HG03460 (cell line): Measurements from ENCODE around the gene NOL9.

Experiments used
- ATAC-seq: cut with Tn5 transposase; IDR thresholded peaks from one replicate; pipeline ENCODE4 v1.9.1; 2021; ENCODE audit not compliant: unreplicated experiment

The NOL9 gene

GRCh38 chr1:6491081-6491449, 63.2 kb downstream of the NOL9 start:
- ATAC-seq, result no peak

GRCh38 chr1:6490181-6491080, 63.9 kb downstream of the NOL9 start:
- peak; percentile 40 for ATAC-seq

GRCh38 chr1:6489799-6490180, 64.5 kb downstream of the NOL9 start:
- no peak for ATAC-seq

- no peak for ATAC-seq
Observed at GRCh38 chr1:6489383-6489765, 64.9 kb downstream of the NOL9 start.

- no peak for ATAC-seq
Observed at GRCh38 chr1:6488602-6489382, 65.5 kb downstream of the NOL9 start.

GRCh38 chr1:6487804-6488484, 66.4 kb downstream of the NOL9 start:
- ATAC-seq, result no peak

- ATAC-seq, result no peak
Observed at GRCh38 chr1:6486433-6487011, 67.8 kb downstream of the NOL9 start.

- ATAC-seq, result no peak
Observed at GRCh38 chr1:6485168-6486101, 68.9 kb downstream of the NOL9 start.

- ATAC-seq, result no peak
Observed at GRCh38 chr1:6484826-6485167, 69.5 kb downstream of the NOL9 start.

- ATAC-seq, result no peak
Observed at GRCh38 chr1:6483761-6484117, 70.6 kb downstream of the NOL9 start.

GRCh38 chr1:6483017-6483760, 71.1 kb downstream of the NOL9 start:
- no peak for ATAC-seq

- ATAC-seq, result no peak
Observed at GRCh38 chr1:6481820-6482219, 72.5 kb downstream of the NOL9 start.

- no peak for ATAC-seq
Observed at GRCh38 chr1:6477039-6477820, 77.1 kb downstream of the NOL9 start.

GRCh38 chr1:6476483-6476882, 77.8 kb downstream of the NOL9 start:
- no peak for ATAC-seq

- no peak for ATAC-seq
Observed at GRCh38 chr1:6475381-6476133, 78.8 kb downstream of the NOL9 start.

- ATAC-seq, result no peak
Observed at GRCh38 chr1:6474815-6475282, 79.5 kb downstream of the NOL9 start.

- ATAC-seq, result no peak
Observed at GRCh38 chr1:6473974-6474814, 80.1 kb downstream of the NOL9 start.
